Dermis microvascular lymphatic vessel endothelial cell (primary cell): ENCODE measurements around the gene TRIM28. TPM values are rescaled to one million over a fixed set of nuclear protein-coding genes. Genes with fewer than 3 reads are reported as not detected.
"Not testable (repeated sequence)": the region's sequence is repeated elsewhere in the genome, so short reads cannot be mapped to it uniquely, and the experiment has no call there.

Experiments used
- DNase-seq, 2 donors: peaks; one replicate each; pipeline versions ENCODE4 v3.0.0 to v3.0.0-alpha.2; 2010; ENCODE audit warnings: low read depth in 2 of 2
- total RNA-seq: library from RNA; depleted of rRNA; stranded (reverse); fragments of >200 nt; gene quantifications from 2 replicates; pipeline ENCODE4 v1.2.1, GENCODE V29; 2014

The TRIM28 gene
- total RNA-seq, 1 donor from 2014 or later, result 348 TPM

- DNase-seq, result peak; percentile 79 to 93
These were observed 31.5 kb downstream of the TRIM28 start for GRCh38 chr19:58575183-58576041.

GRCh38 chr19:58577581-58577980 is 33.7 kb downstream of the TRIM28 start:
- DNase-seq, result not testable (repeated sequence)

- DNase-seq, result no peak
These were observed 34.4 kb downstream of the TRIM28 start for GRCh38 chr19:58578012-58578925.

- DNase-seq, result no peak
These were observed 35.7 kb downstream of the TRIM28 start for GRCh38 chr19:58579473-58580142.

- peak; percentile 73 to 91 for DNase-seq
These were observed 37.6 kb downstream of the TRIM28 start for GRCh38 chr19:58581227-58582141.

GRCh38 chr19:58582985-58583384 is 39.1 kb downstream of the TRIM28 start:
- DNase-seq, result no peak

GRCh38 chr19:58584498-58585441 is 40.9 kb downstream of the TRIM28 start:
- DNase-seq, result no peak

GRCh38 chr19:58585442-58586132 is 41.7 kb downstream of the TRIM28 start:
- DNase-seq, result no peak

- DNase-seq, result no peak
These were observed 42.4 kb downstream of the TRIM28 start for GRCh38 chr19:58586133-58586765.

Other genes starting within 250 kb of the TRIM28 start
- gene ERVK3-1, start 238.7 kb upstream of the TRIM28 start, total RNA-seq, result 11.4 and 18.7 TPM in 2 replicates
- 1.7 and 2.4 TPM in 2 replicates for gene ZSCAN22, start 217.1 kb upstream of the TRIM28 start, total RNA-seq
- gene A1BG, start 190.6 kb upstream of the TRIM28 start, total RNA-seq, result 4.3 and 5.4 TPM in 2 replicates
- gene ZNF497, start 181.3 kb upstream of the TRIM28 start, total RNA-seq, result 0.51 and 0.89 TPM in 2 replicates
- gene ZNF837, start 163.0 kb upstream of the TRIM28 start, total RNA-seq, result 1.7 and 3.7 TPM in 2 replicates
- 2,588 and 2,654 TPM in 2 replicates for gene RPS5, start 156.8 kb upstream of the TRIM28 start, total RNA-seq
- gene RNF225, start 148.4 kb upstream of the TRIM28 start, total RNA-seq, result not detected in 2 replicates
- 7.7 and 9.5 TPM in 2 replicates for gene ZNF584, start 135.4 kb upstream of the TRIM28 start, total RNA-seq
- gene ZNF132, start 103.9 kb upstream of the TRIM28 start, total RNA-seq, result 4.1 and 6.2 TPM in 2 replicates
- 6.0 and 7.6 TPM in 2 replicates for gene ZNF324B, start 92.4 kb upstream of the TRIM28 start, total RNA-seq
- 8.9 and 12.4 TPM in 2 replicates for gene ZNF324, start 77.0 kb upstream of the TRIM28 start, total RNA-seq
- 3.2 and 5.7 TPM in 2 replicates for gene ZNF446, start 67.7 kb upstream of the TRIM28 start, total RNA-seq
- 10.1 and 10.9 TPM in 2 replicates for gene SLC27A5, start 32.1 kb upstream of the TRIM28 start, total RNA-seq
- gene ZBTB45, start 24.3 kb upstream of the TRIM28 start, total RNA-seq, result 3.5 and 5.7 TPM in 2 replicates
- gene CHMP2A, start 11.0 kb downstream of the TRIM28 start, total RNA-seq, result 90.8 and 112 TPM in 2 replicates
- 60.4 and 80.1 TPM in 2 replicates for gene UBE2M, start 14.5 kb downstream of the TRIM28 start, total RNA-seq
- 5.1 and 11.1 TPM in 2 replicates for gene MZF1, start 29.3 kb downstream of the TRIM28 start, total RNA-seq